NCI-H446 (cell line): ENCODE measurements around the gene CAPN8.

ENCODE experiments used
- DNase-seq, 2 experiments: peaks; one replicate each; lab custom pipeline; 2025; lab: John Stamatoyannopoulos, UW

CAPN8 gene

GRCh38 chr1:223654083-223654482 is 11.4 kb downstream of the CAPN8 start:
- no peak for DNase-seq

- DNase-seq: no peak
These were observed 12.1 kb downstream of the CAPN8 start for GRCh38 chr1:223653431-223653830.

DNA sequence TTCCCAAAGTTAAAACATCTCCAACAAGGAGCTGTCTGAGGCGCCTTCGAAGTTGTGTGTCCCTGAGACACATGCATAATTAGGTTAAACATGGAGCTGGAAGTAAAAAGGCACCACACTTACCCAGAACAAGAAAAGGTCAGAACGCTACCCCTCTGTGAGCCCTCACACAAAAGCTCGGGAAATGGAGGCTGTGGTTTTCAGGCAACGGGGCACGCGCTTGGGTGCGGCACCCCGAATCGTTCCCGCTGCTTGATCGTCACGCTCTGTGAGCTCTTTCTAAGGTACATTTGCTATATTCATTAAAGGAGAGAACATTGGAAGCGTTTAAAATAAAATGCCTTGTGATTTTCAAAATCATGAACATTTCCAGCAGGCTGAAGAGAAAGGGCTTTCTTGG is 12.5 kb downstream of the CAPN8 start:
- DNase-seq: no peak

DNA sequence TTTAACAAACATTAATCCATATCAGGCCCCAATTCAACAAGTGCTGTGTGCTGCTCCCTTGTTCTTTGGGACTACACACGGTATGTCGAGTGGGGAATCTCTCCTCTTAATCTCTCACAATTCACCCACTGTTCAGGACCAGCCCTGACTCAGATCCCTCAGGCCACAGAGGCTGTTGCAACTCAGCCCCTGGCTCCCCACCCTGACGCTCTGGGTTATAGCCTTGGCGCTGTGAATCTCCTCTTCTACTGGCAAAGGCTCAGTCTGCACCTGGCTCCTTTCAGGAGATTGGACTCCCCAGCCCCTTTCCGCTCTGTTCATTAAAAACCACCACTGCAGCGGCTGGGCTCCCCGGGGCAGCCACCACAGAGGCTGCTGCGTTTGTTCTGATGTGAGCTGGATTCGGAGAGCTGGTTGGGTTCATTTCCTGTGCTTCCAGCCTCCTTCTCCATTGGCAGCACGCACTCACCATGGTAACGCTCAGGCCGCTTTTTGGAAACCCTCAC is 13.0 kb downstream of the CAPN8 start:
- DNase-seq: no peak

DNA sequence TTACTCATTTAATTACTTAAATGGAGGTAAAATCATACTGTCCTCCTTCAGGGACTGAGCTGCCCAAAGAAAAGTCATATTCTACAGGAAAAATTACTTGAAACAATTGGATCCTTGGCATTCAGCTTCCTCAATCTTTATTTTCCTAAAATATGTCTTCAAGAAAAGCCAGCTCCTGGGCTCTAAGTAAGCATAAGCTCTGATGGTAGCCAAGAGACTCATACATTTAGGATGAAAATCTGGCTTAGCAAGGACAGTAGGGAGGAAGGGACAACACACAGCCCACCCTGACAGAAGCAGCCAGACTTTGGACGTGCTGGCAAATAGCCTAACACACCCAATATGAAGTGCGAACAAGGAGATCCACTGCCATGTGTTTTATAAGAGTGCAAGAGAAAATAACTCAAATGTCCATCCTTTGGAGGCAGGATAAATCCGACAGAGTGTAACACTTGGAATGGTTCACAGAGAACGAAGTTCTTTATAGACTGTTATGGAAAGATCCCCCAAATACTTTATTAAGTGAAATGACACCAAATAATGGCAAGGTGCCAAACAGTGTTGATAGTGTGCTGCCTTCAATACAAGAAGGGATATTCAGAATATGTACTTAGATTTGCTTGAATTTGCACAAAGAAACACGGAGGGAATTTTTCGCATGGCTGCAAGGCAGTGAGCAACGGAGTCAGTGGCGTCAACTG is 14.1 kb downstream of the CAPN8 start:
- no peak for DNase-seq

- no peak for DNase-seq
These were observed 15.0 kb downstream of the CAPN8 start for GRCh38 chr1:223650465-223650864.

DNA sequence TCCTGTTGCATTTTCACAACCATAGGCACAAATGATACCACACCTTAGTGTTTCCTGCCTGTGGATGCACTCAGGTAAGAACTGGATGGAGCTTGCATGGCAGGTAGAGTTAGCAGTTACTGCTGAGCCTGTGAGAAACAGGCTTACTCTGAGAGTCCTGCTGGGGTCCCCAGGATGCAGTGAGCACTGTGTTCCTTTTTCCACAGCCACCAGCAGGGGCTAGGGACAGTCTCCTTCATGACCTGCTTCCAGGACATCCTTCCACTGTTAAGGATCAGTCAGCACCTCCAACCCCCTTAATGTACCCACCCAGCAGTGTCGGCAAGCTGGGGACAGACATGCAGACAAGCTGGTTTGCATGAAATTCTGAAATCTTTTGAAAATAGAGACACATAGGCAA is 16.3 kb downstream of the CAPN8 start:
- no peak for DNase-seq

GRCh38 chr1:223647249-223647648 is 18.3 kb downstream of the CAPN8 start:
- no peak for DNase-seq

DNA sequence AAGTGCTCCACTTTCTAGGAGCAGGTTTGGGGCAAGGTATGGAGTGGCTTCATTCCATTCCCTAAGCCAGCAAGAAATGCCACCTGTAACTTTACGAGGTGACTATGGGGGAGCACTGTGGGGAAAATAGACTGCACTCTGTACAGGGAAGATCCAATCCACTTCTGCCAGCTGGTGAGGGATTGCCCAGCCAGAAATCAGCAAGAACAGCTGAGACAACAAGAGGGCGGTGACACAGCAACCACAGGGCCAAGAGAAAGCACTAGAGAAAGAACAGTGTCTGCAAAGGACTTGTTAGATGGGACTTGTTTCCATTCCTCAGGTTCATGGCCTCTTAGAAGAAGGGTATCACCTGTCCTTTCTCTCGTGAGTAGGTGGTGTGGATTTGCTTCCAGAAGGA is 19.6 kb downstream of the CAPN8 start:
- DNase-seq: no peak

GRCh38 chr1:223642237-223642636 is 23.3 kb downstream of the CAPN8 start:
- DNase-seq: no peak

DNA sequence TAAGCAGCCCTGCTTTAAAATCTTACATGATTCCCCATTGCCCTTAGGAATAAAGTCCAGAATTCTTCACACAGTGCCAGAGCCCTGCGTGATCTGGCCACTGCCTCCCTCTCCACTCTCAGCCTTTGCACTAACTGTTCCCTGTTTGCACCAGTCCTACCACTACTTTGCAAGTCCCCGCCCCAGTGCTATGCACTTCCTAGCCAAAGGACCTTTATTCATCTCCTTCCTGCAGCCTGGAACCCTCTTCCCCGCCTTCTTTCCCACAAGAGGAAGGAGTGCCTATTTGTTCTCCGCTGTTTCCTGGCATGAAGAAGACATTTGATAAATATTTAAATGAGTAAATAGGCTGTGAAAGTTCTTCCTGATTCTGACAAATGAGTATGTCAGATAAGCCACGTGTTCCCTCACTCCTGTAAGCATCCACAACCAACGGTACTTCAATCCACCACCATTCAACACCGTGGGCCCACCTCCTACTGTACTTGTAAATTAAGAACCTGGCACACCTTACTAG is 23.9 kb downstream of the CAPN8 start:
- DNase-seq: no peak

- no peak for DNase-seq
These were observed 26.2 kb downstream of the CAPN8 start for GRCh38 chr1:223639331-223639749.

GRCh38 chr1:223635236-223635635 is 30.3 kb downstream of the CAPN8 start:
- no peak for DNase-seq

GRCh38 chr1:223634423-223634822 is 31.1 kb downstream of the CAPN8 start:
- DNase-seq: no peak

- no peak for DNase-seq
These were observed 33.5 kb downstream of the CAPN8 start for GRCh38 chr1:223631956-223632355.

DNA sequence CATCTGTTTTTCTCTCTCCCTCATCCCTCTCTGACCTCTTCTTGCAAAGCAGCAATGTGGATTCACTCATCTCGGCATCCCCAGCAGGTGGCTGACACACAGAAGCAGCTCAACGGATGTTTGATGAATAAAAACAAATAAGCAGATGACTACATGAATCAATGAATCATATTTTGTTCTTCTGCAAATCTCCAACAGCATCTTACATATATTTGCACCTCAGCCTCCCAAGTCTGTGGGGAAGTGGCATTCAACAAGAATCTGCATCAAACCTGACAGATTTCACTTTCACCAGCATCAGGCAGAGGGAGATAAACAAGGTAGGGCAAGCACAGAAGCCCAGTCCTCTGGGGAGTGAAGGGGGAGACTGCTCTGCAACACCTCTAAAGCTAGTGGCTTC is 34.0 kb downstream of the CAPN8 start:
- no peak for DNase-seq

DNA sequence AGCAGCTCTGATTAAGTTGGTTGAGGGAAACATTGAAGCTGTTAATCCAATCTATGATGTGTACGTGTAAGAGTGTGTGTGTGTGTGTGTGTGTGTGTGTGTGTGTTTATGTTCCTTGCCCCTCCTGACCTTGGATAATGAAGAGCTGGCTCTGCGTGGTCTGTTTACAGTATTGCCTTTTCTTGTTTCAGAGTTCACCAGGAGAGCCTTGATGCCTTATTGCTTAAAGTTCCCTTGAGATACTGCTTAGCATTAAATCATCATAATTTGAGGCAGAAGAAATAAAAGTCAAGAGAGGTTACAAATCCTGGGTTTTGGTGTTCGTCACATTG is 36.4 kb downstream of the CAPN8 start:
- no peak for DNase-seq

DNA sequence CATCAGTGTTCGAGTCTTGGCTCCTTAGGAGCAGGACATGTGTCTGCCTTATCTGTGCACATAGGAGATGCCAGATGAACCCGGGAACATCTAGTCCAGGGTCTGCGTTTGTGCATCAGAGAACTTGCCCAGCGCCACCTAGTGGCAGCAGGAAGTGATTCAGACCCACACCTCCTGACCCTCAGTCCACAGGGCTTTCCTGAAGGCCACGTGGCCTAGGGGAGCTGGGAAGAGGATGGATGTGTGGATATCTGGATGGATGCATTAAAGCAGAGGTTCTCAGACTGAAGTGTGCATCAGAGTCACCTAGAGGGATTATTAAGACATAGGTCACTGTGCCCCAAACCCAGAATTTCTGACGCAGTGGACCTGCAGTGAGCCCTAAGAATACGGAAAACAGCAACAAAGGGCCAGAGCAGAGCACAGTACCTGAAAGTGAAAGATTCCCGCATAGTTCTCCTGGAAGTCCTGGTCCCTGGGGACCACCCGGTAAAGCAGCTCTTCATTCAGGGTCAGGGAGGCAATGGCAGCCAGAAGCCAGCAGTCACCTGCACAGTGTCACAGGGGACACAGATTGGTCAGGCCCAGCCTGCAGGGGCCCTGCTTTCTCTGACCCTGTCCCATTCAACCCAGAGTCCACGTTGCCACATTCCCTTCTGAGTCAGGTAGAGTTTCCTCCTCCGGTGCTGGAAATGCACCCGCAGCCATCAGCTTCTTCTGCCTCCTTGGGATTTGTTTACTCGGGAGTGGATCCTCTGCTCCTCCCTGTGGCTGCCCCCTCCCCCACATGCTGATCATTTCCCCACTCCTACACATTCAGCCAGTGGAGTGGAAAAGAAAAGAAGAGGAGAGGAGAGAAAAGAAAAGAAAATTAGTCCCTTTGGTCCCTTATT is 37.0 kb downstream of the CAPN8 start:
- DNase-seq: peak; percentile 43 to 80

GRCh38 chr1:223622132-223622842 is 43.2 kb downstream of the CAPN8 start:
- no peak for DNase-seq

DNA sequence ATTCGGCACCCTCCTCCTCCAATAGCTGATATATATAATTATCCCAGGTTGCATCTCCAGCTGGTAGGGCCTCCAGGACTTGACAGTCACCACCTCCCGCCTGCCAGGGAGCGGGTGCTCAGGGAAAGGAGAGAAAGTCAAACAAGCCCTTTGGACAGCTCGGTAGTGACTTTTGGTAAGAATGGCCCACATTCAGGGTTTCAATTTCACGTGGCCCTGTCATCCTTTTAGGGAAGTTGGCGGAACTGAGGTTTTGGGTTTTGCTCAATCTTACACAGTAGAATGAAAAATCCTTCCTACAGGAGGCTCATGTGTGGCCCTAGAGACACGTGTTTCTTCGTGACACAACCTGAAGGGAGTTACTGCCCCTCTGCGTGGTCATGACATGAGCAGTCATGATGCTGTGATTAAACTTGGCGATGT is 44.2 kb downstream of the CAPN8 start:
- no peak for DNase-seq

DNA sequence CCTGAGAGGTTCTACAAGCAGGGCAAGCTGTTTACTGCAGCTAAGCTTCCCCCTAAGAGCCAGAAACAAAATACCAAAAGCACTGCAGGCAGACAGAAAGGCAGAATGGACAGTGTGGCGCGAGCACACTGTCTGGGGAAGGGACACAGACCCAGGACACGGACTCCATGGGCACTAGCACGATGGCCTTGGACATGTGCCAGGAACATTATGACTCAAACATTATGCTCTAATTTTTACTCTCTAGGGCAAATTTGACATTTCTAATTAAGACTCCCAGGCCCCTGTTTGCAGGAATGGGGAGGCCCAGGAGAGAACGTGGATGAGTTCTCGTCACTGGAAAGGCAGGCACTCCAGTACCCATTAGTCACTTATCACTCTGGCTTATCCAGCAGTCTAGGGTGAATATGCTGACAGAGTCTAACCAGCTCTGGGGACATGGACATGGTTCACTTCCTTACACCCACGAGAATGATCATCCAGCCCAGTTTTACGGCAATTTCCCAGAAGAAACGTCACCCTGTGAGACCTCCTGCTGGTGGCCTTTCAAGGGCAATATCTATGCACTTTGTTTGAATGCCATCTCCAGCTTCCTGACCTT is 45.1 kb downstream of the CAPN8 start:
- no peak for DNase-seq

GRCh38 chr1:223618680-223619079 is 46.8 kb downstream of the CAPN8 start:
- no peak for DNase-seq
